B cell (primary cell): ENCODE measurements around the gene KCNH1. TPM values are rescaled to one million over a fixed set of nuclear protein-coding genes. Genes with fewer than 3 reads are reported as not detected.

Experiments used
- ATAC-seq: fragments of 200-7000 bp; cut with Tn5 transposase; one replicate; pipeline ENCODE4 v1.10.0; 2021; ENCODE audit warnings: low read depth, mild to moderate bottlenecking, moderate number of reproducible peaks, moderate library complexity
- CTCF ChIA-PET: fragments of 350-600 bp; sonication (Branson Sonifier 250); formaldehyde crosslinking; loops from one replicate; lab custom pipeline; 2021; ENCODE audit warnings: antibody characterized with exemption, inconsistent platforms; lab: Charles Lee
- POLR2A ChIA-PET: fragments of 350-600 bp; sonication (Branson Sonifier 250); formaldehyde crosslinking; loops from one replicate; lab custom pipeline; 2021; ENCODE audit warnings: antibody characterized with exemption; lab: Charles Lee
- DNase-seq: peaks from one replicate; pipeline ENCODE4 v3.0.0; 2013
- H2AFZ ChIP-seq: 2 replicates; pipeline ENCODE4 v1.6.1; 2012; ENCODE audit warnings: mild to moderate bottlenecking, low read depth, low read length; ENCODE audit not compliant: insufficient read depth, poor library complexity, severe bottlenecking
- H3K27ac ChIP-seq, 2 donors: 1 replicate in 1 of 2; 2 replicates in 1 of 2; pipeline ENCODE4 v1.5.1; 2012 to 2013; ENCODE audit warnings: low read length in 2 of 2, mild to moderate bottlenecking in 2 of 2, moderate library complexity in 1 of 2
- H3K27me3 ChIP-seq, 4 experiments: fragments of 200-600 bp in 1 of 4; sonication (generic) in 1 of 4; replicated peaks in 1 of 4; 1 replicate in 2 of 4; 2 replicates in 2 of 4; pipeline versions ENCODE4 v1.6.1 to v1.7.0; 2013 to 2016; ENCODE audit warnings: low read length in 3 of 4, mild to moderate bottlenecking in 2 of 4, mixed read lengths in 1 of 4, moderate library complexity in 1 of 4; ENCODE audit not compliant: insufficient read depth in 4 of 4, control insufficient read depth in 3 of 4; ENCODE audit errors: control extremely low read depth in 1 of 4
- H3K36me3 ChIP-seq, 2 experiments: replicated peaks in 1 of 2; 1 replicate in 1 of 2; 2 replicates in 1 of 2; pipeline versions ENCODE4 v1.6.1 to v1.7.1; 2013; ENCODE audit warnings: low read length in 1 of 2; ENCODE audit not compliant: insufficient read depth in 2 of 2, control insufficient read depth in 1 of 2; ENCODE audit errors: control extremely low read depth in 1 of 2, extremely low read depth in 1 of 2
- H3K4me1 ChIP-seq, 2 donors: fragments of 200-600 bp in 1 of 2; sonication (generic) in 1 of 2; 1 replicate in 1 of 2; 2 replicates in 1 of 2; pipeline versions ENCODE4 v1.5.1 to v1.6.1; 2013 to 2017; ENCODE audit warnings: low read length in 2 of 2; ENCODE audit not compliant: control insufficient read depth in 2 of 2, insufficient read depth in 2 of 2
- H3K4me2 ChIP-seq: replicated peaks from 2 replicates; pipeline ENCODE3; 2012; ENCODE audit warnings: mild to moderate bottlenecking, low read depth, low read length; ENCODE audit not compliant: poor library complexity, severe bottlenecking
- H3K4me3 ChIP-seq, 5 experiments: fragments of 200-600 bp in 1 of 5; sonication (generic) in 1 of 5; 1 replicate in 3 of 5; 2 replicates in 2 of 5; pipeline versions ENCODE4 v1.5.1 to v1.7.0; 2011 to 2016; ENCODE audit warnings: low read length in 4 of 5, mild to moderate bottlenecking in 4 of 5, low read depth in 2 of 5, control low read depth in 1 of 5, moderate library complexity in 1 of 5; ENCODE audit not compliant: insufficient read depth in 1 of 5; ENCODE audit errors: control extremely low read depth in 1 of 5, extremely low read depth in 1 of 5
- H3K79me2 ChIP-seq: fragments of 200-600 bp; sonication (generic); one replicate; pipeline ENCODE4 v1.6.0; 2016; ENCODE audit warnings: low read length; ENCODE audit not compliant: control insufficient read depth, insufficient read depth
- H3K9ac ChIP-seq: fragments of 200-600 bp; sonication (generic); 2 replicates; pipeline ENCODE4 v1.6.1; 2017; ENCODE audit warnings: mild to moderate bottlenecking, low read length, moderate library complexity
- H3K9me3 ChIP-seq, 3 donors: one replicate each; pipeline versions ENCODE4 v1.6.1 to v1.7.1; 2013; ENCODE audit warnings: low read length in 2 of 3; ENCODE audit not compliant: control insufficient read depth in 2 of 3, insufficient read depth in 1 of 3; ENCODE audit errors: control extremely low read depth in 1 of 3
- H4K20me1 ChIP-seq: 2 replicates; pipeline ENCODE4 v1.6.0; 2012; ENCODE audit warnings: mild to moderate bottlenecking, low read length; ENCODE audit not compliant: insufficient read depth, control insufficient read depth, poor library complexity, severe bottlenecking
- H3K27ac Mint-ChIP-seq: one replicate; pipeline ENCODE4 v1.8.0; 2021; ENCODE audit warnings: mixed read lengths
- H3K27me3 Mint-ChIP-seq: one replicate; pipeline ENCODE4 v1.8.0; 2021; ENCODE audit warnings: mixed read lengths
- H3K4me1 Mint-ChIP-seq: one replicate; pipeline ENCODE4 v1.8.0; 2021; ENCODE audit warnings: mixed read lengths
- H3K4me3 Mint-ChIP-seq: one replicate; pipeline ENCODE4 v1.8.0; 2021; ENCODE audit warnings: mixed read lengths
- H3K9me3 Mint-ChIP-seq: one replicate; pipeline ENCODE4 v1.8.0; 2022; ENCODE audit warnings: mixed read lengths; ENCODE audit not compliant: insufficient read depth
- EZH2 ChIP-seq: IDR thresholded peaks from 2 replicates; pipeline ENCODE4 v1.6.1; 2012; ENCODE audit warnings: borderline replicate concordance, low read depth, mild to moderate bottlenecking, moderate library complexity, low read length; ENCODE audit not compliant: insufficient read depth, poor library complexity, severe bottlenecking
- WGBS: methylation state at CpG from one replicate; pipeline ENCODE4 v1.1.5; 2013; ENCODE audit warnings: missing lambda C conversion rate; ENCODE audit not compliant: insufficient coverage; 5-methylcytosine and 5-hydroxymethylcytosine counted together
- intact Hi-C: fragments of 100-400 bp; cut with micrococcal nuclease; formaldehyde crosslinking; loops from one replicate; pipeline ENCODE4 v1.10.0; 2022
- polyA plus RNA-seq: library from polyadenylated mRNA; depleted of rRNA; stranded (reverse); fragments of >200 nt; gene quantifications from 2 replicates; pipeline ENCODE4 v1.2.3, GENCODE V29; 2012
- total RNA-seq, 2 donors: library from RNA; stranded (reverse); fragments of 120-200 nt in 1 of 2; gene quantifications; 1 replicate in 1 of 2; 2 replicates in 1 of 2; pipeline versions ENCODE4 v1.2.3 to v1.2.4, GENCODE V29; 2013 to 2022
- TF ChIP-seq, protein P1 (sequence below): fragments of 200-600 bp; IDR thresholded peaks from one replicate; pipeline ENCODE4 v1.8.0; 2022; ENCODE audit warnings: antibody characterized with exemption, mild to moderate bottlenecking

The KCNH1 gene
- total and polyA plus RNA-seq, 2 donors (not counting 1 experiment from before 2014, with no cell fraction given) = not detected

DNA sequence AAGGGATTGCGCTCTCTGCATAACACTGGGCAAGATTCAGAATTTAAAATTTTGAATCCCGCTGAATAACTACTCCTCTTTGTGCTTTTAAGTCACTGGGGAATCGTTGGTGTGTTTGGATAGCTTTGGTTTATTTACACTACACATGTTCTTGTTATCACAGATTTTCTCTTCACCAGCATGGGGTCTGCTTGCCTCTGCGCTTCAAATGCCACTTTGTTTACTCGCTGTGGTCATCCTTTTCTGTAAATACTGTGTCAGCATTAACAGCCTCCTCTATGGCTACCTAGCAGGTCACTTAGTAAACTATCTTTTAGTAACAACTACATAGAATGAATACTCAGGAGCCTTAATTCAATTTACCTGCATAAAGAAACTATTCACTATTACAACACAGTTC, 14.4 kb upstream of the KCNH1 start:
- no peaks in the 10 kb centered on the region for H3K36me3 ChIP-seq
- H3K27ac ChIP-seq = no peak overlapping the region
- WGBS = 100% methylated on average over 2 of the region's 5 CpGs
- H3K9me3 Mint-ChIP-seq = no peaks in the 10 kb centered on the region
- H3K27ac Mint-ChIP-seq = no peak overlapping the region
- H3K4me3 Mint-ChIP-seq = no peak overlapping the region
- no peak for DNase-seq
- H3K4me1 ChIP-seq = no peaks in the 10 kb centered on the region
- ATAC-seq = no peak
- H3K27me3 Mint-ChIP-seq = peaks cover 34% of the 10 kb centered on the region
- H2AFZ ChIP-seq = no peak overlapping the region
- no peak overlapping the region for H3K4me2 ChIP-seq
- intact Hi-C loops = no loop called here
- H4K20me1 ChIP-seq = no peaks in the 10 kb centered on the region
- no peaks in the 10 kb centered on the region for H3K79me2 ChIP-seq
- ChIA-PET CTCF (no interaction called here), POLR2A (no interaction called here)
- TF ChIP-seq, protein P1, sequence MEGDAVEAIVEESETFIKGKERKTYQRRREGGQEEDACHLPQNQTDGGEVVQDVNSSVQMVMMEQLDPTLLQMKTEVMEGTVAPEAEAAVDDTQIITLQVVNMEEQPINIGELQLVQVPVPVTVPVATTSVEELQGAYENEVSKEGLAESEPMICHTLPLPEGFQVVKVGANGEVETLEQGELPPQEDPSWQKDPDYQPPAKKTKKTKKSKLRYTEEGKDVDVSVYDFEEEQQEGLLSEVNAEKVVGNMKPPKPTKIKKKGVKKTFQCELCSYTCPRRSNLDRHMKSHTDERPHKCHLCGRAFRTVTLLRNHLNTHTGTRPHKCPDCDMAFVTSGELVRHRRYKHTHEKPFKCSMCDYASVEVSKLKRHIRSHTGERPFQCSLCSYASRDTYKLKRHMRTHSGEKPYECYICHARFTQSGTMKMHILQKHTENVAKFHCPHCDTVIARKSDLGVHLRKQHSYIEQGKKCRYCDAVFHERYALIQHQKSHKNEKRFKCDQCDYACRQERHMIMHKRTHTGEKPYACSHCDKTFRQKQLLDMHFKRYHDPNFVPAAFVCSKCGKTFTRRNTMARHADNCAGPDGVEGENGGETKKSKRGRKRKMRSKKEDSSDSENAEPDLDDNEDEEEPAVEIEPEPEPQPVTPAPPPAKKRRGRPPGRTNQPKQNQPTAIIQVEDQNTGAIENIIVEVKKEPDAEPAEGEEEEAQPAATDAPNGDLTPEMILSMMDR = no peak
- TF ChIP-seq EZH2 = no peak
- no peak overlapping the region for H3K4me3 ChIP-seq
- no peaks in the 10 kb centered on the region for H3K4me1 Mint-ChIP-seq
- H3K27me3 ChIP-seq = peaks cover 0 to 11% (median 3%) of the 10 kb centered on the region in 4 experiments
- H3K9me3 ChIP-seq = no peaks in the 10 kb centered on the region
- H3K9ac ChIP-seq = no peak overlapping the region

DNA sequence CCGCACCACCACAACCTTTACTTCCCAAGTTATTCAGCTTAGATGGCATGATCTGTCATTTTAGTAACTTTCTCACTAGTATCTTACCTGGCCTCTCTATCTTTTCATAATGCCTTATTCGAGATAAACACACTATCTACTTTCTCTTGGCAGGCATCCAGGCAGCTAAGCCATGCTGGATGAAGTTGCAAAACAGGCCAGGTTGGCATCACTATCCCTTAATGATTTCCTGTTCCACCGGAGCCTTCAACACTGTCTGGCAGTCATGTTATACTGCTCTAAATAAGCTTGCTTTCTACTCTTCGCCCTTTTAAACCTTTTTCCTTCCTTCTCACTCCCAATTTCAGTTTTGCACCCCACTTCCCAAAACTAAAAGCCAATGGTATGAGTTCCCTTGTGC, 12.0 kb upstream of the KCNH1 start:
- intact Hi-C loops = no loop called here
- H3K4me3 Mint-ChIP-seq = no peak overlapping the region
- H2AFZ ChIP-seq = no peak overlapping the region
- H4K20me1 ChIP-seq = no peaks in the 10 kb centered on the region
- peaks cover 46% of the 10 kb centered on the region for H3K27me3 Mint-ChIP-seq
- no peaks in the 10 kb centered on the region for H3K79me2 ChIP-seq
- peaks cover 0 to 11% (median 3%) of the 10 kb centered on the region in 4 experiments for H3K27me3 ChIP-seq
- H3K9me3 Mint-ChIP-seq = no peaks in the 10 kb centered on the region
- no peak overlapping the region for H3K27ac Mint-ChIP-seq
- DNase-seq (no peak), ATAC-seq (no peak)
- POLR2A ChIA-PET = no interaction called here
- CTCF ChIA-PET = no interaction called here
- H3K27ac ChIP-seq = no peak overlapping the region
- no peak overlapping the region for H3K9ac ChIP-seq
- H3K4me3 ChIP-seq = no peak overlapping the region
- H3K36me3 ChIP-seq = no peaks in the 10 kb centered on the region
- no peaks in the 10 kb centered on the region for H3K9me3 ChIP-seq
- no peak overlapping the region for H3K4me2 ChIP-seq
- TF ChIP-seq, protein P1 = no peak
- TF ChIP-seq EZH2 = no peak
- 49% methylated on average over 4 of the region's 4 CpGs for WGBS
- H3K4me1 ChIP-seq = no peaks in the 10 kb centered on the region
- H3K4me1 Mint-ChIP-seq = no peaks in the 10 kb centered on the region
